Gastroesophageal sphincter (tissue), 3 donors: ENCODE measurements around the gene CORO2B.

Experiments used
- CTCF ChIP-seq, 4 experiments: fragments of 200-600 bp in 2 of 4; fragments of 450-650 bp in 2 of 4; sonication (generic) in 1 of 4; IDR thresholded peaks; one replicate each; pipeline ENCODE4 v1.5.1; 2017 to 2019; ENCODE audit warnings: antibody characterized with exemption in 4 of 4, mild to moderate bottlenecking in 2 of 4, moderate library complexity in 2 of 4
- EP300 ChIP-seq: sonication (generic); formaldehyde crosslinking; IDR thresholded peaks from one replicate; pipeline ENCODE4 v1.6.1; 2017; ENCODE audit warnings: antibody characterized with exemption, mild to moderate bottlenecking
- POLR2A ChIP-seq, 2 donors: fragments of 450-650 bp; IDR thresholded peaks; one replicate each; pipeline ENCODE4 v1.6.1; 2017; ENCODE audit warnings: antibody characterized with exemption in 2 of 2, mild to moderate bottlenecking in 2 of 2, moderate library complexity in 1 of 2
- POLR2AphosphoS5 ChIP-seq: sonication (generic); formaldehyde crosslinking; IDR thresholded peaks from one replicate; pipeline ENCODE4 v1.6.1; 2017; ENCODE audit warnings: antibody characterized with exemption

DNA sequence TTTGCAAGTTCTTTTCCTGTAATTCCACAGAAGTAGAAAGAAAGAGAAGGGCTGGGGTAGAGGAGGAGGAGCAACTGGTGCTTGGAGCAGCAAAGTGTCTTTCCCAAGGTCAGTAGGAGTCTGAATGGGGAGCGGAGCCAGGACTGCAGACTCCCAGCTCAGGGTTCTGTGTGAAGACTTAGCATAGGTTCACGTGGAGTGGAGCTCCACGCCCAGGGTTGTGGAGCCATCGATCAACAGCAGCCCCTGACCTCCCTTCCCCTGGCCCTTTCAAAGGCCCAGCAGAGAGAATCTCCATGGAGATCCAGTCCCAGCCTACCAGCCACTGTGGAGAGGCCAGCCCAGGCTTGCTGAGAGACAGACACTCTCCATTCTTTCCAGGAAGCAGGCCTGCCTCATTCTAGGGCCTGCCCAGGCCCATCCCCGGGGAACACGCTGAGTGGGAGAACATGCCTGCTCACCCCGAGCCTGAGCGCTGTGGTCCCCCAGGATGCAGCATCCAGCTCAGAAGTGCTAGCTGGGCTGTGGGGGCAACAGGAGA, 62.1 kb downstream of the CORO2B start:
- TF ChIP-seq POLR2AphosphoS5 (no peak), CTCF (IDR thresholded peaks at IDR 0.05) (no peak), POLR2A (IDR thresholded peaks at IDR 0.05) (no peak), EP300 (no peak)
